ENCODE measurements around the gene USH2A. TPM values are rescaled to one million over a fixed set of nuclear protein-coding genes. Genes with fewer than 3 reads are reported as not detected.

The USH2A gene
- total RNA-seq, 1 donor from 2014 or later: not detected

GRCh38 chr1:216071262-216071661 is 352.0 kb downstream of the USH2A start:
- no peaks in the 10 kb centered on the region for H3K27me3 ChIP-seq
- intact Hi-C loops (cut with DNase I): no loop called here
- no peaks in the 10 kb centered on the region for H3K4me1 ChIP-seq
- no peaks in the 10 kb centered on the region for H3K9me3 ChIP-seq
- no peaks in the 10 kb centered on the region for H3K36me3 ChIP-seq
- no peak overlapping the region for H3K27ac ChIP-seq
- TF ChIP-seq CTCF (IDR thresholded peaks at IDR 0.05): no peak
- no peak overlapping the region for H3K4me3 ChIP-seq
- no peak for DNase-seq (ENCODE audit: low spot score in 2 of 2)

DNA sequence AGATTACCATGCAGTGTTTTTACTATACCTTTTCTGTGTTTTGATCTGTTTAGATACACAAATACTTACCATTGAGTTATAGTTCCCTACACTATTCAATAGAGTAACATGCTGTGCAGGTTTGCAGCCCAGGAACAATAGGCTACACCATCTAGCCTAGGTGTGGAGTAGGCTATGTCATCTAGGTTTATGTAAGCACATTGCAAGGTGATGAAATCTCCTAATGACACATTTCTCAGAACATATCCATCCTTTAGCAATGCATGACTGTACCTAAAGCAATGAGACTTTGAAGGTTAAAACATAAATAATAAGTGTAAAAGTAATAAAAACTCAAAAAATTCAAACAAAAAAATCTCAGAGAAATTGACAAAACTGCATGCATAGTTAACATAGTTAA is 358.6 kb downstream of the USH2A start:
- intact Hi-C loops (cut with DNase I): no loop called here
- H3K4me1 ChIP-seq: no peaks in the 10 kb centered on the region
- no peak for TF ChIP-seq CTCF (IDR thresholded peaks at IDR 0.05)
- H3K9me3 ChIP-seq: no peaks in the 10 kb centered on the region
- no peak for DNase-seq (ENCODE audit: low spot score in 2 of 2)
- no peak overlapping the region for H3K27ac ChIP-seq
- H3K4me3 ChIP-seq: no peak overlapping the region
- H3K27me3 ChIP-seq: no peaks in the 10 kb centered on the region
- H3K36me3 ChIP-seq: no peaks in the 10 kb centered on the region

DNA sequence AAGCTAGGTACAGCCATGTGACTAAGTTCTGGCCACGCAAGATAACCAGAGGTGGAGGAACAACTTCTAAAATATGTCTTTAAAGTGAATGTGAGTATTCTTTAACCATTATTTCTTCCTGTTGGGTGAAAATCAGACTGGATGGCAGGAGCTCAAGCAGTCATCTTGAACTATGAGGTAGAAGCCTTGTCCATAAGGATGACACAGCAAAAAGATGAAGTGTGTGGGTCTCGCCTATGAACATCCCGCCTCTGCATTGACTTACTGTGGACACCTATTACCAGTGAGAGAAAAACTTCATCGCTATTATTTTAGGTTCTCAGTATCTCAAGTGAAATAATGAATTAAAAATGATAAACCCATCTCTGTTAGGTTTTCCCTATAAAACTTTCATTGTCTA is 365.3 kb downstream of the USH2A start:
- intact Hi-C loops (cut with DNase I): no loop called here
- no peaks in the 10 kb centered on the region for H3K9me3 ChIP-seq
- no peak for TF ChIP-seq CTCF (IDR thresholded peaks at IDR 0.05)
- DNase-seq (ENCODE audit: low spot score in 2 of 2): no peak
- no peaks in the 10 kb centered on the region for H3K36me3 ChIP-seq
- no peaks in the 10 kb centered on the region for H3K4me1 ChIP-seq
- H3K27ac ChIP-seq: no peak overlapping the region
- H3K4me3 ChIP-seq: no peak overlapping the region
- no peaks in the 10 kb centered on the region for H3K27me3 ChIP-seq

- TF ChIP-seq CTCF (IDR thresholded peaks at IDR 0.05): no peak
- Histone ChIP-seq H3K9me3 (no peaks in the 10 kb centered on the region), H3K27ac (no peak overlapping the region), H3K27me3 (no peaks in the 10 kb centered on the region), H3K4me1 (no peaks in the 10 kb centered on the region), H3K4me3 (no peak overlapping the region), H3K36me3 (no peaks in the 10 kb centered on the region)
- intact Hi-C loops (cut with DNase I): no loop called here
- no peak for DNase-seq (ENCODE audit: low spot score in 2 of 2)
Measured at GRCh38 chr1:216057063-216057462, 366.2 kb downstream of the USH2A start.

DNA sequence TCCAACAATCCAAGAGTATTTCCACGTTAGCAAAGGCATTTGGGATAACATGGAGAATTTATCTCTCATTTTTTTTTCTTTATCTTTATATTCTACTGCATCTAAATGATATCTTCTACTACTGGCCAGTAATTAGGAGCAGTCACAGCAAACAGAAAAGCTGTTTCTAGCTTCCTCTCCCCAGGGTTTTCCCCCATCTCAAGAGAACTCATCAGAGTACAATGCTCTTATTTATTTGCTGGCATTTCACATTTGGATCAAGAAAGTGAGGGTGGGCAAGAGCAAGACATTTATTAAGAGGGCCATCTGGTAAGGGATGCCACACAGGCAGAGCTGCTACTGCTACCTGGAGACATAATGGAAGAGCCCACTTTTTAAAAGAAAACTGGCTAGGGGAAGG is 368.2 kb downstream of the USH2A start:
- no peaks in the 10 kb centered on the region for H3K27me3 ChIP-seq
- no peak for DNase-seq (ENCODE audit: low spot score in 2 of 2)
- H3K4me1 ChIP-seq: no peaks in the 10 kb centered on the region
- no peak for TF ChIP-seq CTCF (IDR thresholded peaks at IDR 0.05)
- no peaks in the 10 kb centered on the region for H3K36me3 ChIP-seq
- no peaks in the 10 kb centered on the region for H3K9me3 ChIP-seq
- intact Hi-C loops (cut with DNase I): no loop called here
- no peak overlapping the region for H3K4me3 ChIP-seq
- no peak overlapping the region for H3K27ac ChIP-seq

DNA sequence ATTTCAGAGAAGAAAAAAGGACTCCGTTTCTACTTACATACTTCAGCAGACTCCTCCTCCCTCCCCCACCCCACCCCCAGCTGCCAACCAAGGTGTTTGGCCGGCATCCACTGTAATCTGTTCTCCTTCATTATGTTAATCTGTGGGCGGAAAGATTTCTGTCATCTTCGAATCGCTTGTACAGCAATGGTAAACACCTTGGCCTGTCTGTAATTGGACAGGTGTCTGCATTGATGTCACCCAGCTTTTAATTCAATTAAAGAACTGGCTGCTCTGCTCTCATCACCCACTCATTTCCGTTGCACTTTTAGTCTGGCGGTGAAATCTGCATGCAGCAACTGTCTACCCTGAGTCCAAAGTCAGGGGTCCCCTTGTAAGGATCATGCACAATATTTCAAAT is 368.6 kb downstream of the USH2A start:
- Histone ChIP-seq H3K27me3 (no peaks in the 10 kb centered on the region), H3K27ac (no peak overlapping the region), H3K4me3 (no peak overlapping the region), H3K4me1 (no peaks in the 10 kb centered on the region), H3K9me3 (no peaks in the 10 kb centered on the region), H3K36me3 (no peaks in the 10 kb centered on the region)
- no peak for DNase-seq (ENCODE audit: low spot score in 2 of 2)
- intact Hi-C loops (cut with DNase I): no loop called here
- TF ChIP-seq CTCF (IDR thresholded peaks at IDR 0.05): no peak

Measured in ascending aorta (tissue), 2 donors.